ENCODE measurements around the gene DDRGK1.

The DDRGK1 gene

DNA sequence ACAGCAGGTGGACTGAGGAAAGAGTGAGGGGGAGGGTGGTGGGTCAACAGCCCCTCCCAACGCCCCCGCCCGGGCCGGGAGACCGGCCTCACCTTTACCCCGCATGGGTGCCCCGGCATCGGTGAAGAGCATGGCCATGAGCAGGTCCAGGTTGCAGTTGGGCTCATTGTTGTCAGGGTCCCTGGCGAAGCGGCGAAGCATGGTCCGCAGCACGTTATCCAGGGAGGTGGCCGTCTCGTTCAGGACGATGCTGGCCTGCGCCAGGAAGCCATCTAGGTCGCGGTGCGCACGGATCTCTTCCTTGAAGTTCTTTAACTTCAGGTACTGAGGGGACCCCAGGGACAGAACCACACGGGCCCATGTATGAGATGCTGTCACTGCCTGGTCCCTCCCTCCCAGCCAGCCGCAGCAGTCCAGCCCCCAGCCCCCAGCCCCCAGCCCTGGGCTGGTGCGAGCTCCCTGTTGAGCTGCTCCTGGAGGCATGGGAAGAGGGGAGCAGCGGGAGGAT is 29.6 kb upstream of the DDRGK1 start:
- no peak overlapping the region for H3K27ac ChIP-seq (ENCODE audit: low read length)
- H3K9ac ChIP-seq (ENCODE audit: low read length in 2 of 2): no peak overlapping the region
- H3K4me1 ChIP-seq (ENCODE audit: control insufficient read depth, insufficient read depth, low read length): peaks cover 14% of the 10 kb centered on the region
- H3K27me3 ChIP-seq (ENCODE audit: control insufficient read depth in 1 of 2, insufficient read depth in 2 of 2, low read length in 2 of 2): peaks cover 22 to 35% of the 10 kb centered on the region in 2 donors
- no peak overlapping the region for H3K4me3 ChIP-seq (ENCODE audit: low read length in 2 of 2)
- H3K36me3 ChIP-seq (ENCODE audit: control insufficient read depth in 2 of 2, insufficient read depth in 2 of 2, low read length in 2 of 2): no peaks in the 10 kb centered on the region
- no peaks in the 10 kb centered on the region for H3K9me3 ChIP-seq (ENCODE audit: control insufficient read depth in 2 of 2, low read length in 2 of 2)

GRCh38 chr20:3233131-3233990 is 28.9 kb upstream of the DDRGK1 start:
- no peaks in the 10 kb centered on the region for H3K36me3 ChIP-seq (ENCODE audit: control insufficient read depth in 2 of 2, insufficient read depth in 2 of 2, low read length in 2 of 2)
- no peaks in the 10 kb centered on the region for H3K9me3 ChIP-seq (ENCODE audit: control insufficient read depth in 2 of 2, low read length in 2 of 2)
- H3K27me3 ChIP-seq (ENCODE audit: control insufficient read depth in 1 of 2, insufficient read depth in 2 of 2, low read length in 2 of 2): peaks cover 22 to 29% of the 10 kb centered on the region in 2 donors
- no peak overlapping the region for H3K9ac ChIP-seq (ENCODE audit: low read length in 2 of 2)
- H3K4me1 ChIP-seq (ENCODE audit: control insufficient read depth, insufficient read depth, low read length): peaks cover 8% of the 10 kb centered on the region
- no peak overlapping the region for H3K4me3 ChIP-seq (ENCODE audit: low read length in 2 of 2)
- no peak overlapping the region for H3K27ac ChIP-seq (ENCODE audit: low read length)

GRCh38 chr20:3231889-3232588 is 27.6 kb upstream of the DDRGK1 start:
- H3K36me3 ChIP-seq (ENCODE audit: control insufficient read depth in 2 of 2, insufficient read depth in 2 of 2, low read length in 2 of 2): peaks cover 0 to 2% of the 10 kb centered on the region in 2 donors
- no peak overlapping the region for H3K4me3 ChIP-seq (ENCODE audit: low read length in 2 of 2)

DNA sequence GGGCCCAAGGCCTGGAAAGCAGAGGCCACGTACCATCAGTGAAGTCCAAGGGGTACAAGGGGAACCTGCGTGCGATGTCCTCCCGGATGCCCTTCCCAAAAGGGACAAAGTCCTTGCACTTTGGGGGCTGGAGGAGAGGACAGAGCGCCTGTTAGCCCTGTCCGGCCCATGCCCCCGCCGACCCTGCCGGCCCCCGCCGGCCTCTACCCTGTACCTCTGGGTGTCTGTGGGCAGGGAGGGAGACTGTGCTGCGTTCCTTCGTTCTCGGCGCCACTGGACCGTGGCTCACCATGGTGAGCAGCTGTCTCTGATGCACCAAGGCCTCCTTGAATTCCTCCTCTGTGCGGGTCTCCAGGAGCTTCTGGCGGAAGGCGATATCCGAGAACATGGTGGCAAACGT is 26.6 kb upstream of the DDRGK1 start:
- Histone ChIP-seq H3K4me1 (ENCODE audit: control insufficient read depth, insufficient read depth, low read length) (no peaks in the 10 kb centered on the region), H3K27me3 (ENCODE audit: control insufficient read depth in 1 of 2, insufficient read depth in 2 of 2, low read length in 2 of 2) (peaks cover 6 to 9% of the 10 kb centered on the region in 2 donors), H3K9me3 (ENCODE audit: control insufficient read depth in 2 of 2, low read length in 2 of 2) (no peaks in the 10 kb centered on the region), H3K9ac (ENCODE audit: low read length in 2 of 2) (no peak overlapping the region), H3K27ac (ENCODE audit: low read length) (no peak overlapping the region), H3K4me3 (ENCODE audit: low read length in 2 of 2) (no peak overlapping the region), H3K36me3 (ENCODE audit: control insufficient read depth in 2 of 2, insufficient read depth in 2 of 2, low read length in 2 of 2) (peaks cover 0 to 2% of the 10 kb centered on the region in 2 donors)

More at GRCh38 chr20:3231889-3232588, 27.6 kb upstream of the DDRGK1 start:
- no peak overlapping the region for H3K9ac ChIP-seq (ENCODE audit: low read length in 2 of 2)
- no peaks in the 10 kb centered on the region for H3K9me3 ChIP-seq (ENCODE audit: control insufficient read depth in 2 of 2, low read length in 2 of 2)
- peaks cover 11 to 16% of the 10 kb centered on the region in 2 donors for H3K27me3 ChIP-seq (ENCODE audit: control insufficient read depth in 1 of 2, insufficient read depth in 2 of 2, low read length in 2 of 2)
- no peaks in the 10 kb centered on the region for H3K4me1 ChIP-seq (ENCODE audit: control insufficient read depth, insufficient read depth, low read length)
- no peak overlapping the region for H3K27ac ChIP-seq (ENCODE audit: low read length)

DNA sequence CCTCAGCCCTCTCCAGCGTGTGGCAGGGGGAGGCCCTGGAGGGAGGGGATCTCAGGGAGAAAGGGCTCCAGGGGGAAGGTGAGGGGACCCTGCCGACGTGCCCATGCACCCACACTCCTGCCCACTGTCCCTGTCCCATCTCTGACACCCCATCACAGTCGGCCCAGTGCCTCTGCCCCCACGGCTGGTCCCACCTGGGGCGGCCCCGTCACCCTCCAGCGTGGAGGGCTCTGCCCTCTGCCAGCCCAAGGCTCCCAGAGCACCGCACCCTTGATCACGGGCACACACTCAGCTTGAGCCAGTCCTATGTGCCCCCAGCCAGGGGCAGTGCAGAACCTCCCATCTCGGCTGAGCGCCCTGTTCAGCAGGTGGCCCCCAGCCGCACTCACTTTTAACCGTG is 25.3 kb upstream of the DDRGK1 start:
- Histone ChIP-seq H3K36me3 (ENCODE audit: control insufficient read depth in 2 of 2, insufficient read depth in 2 of 2, low read length in 2 of 2) (peaks cover 0 to 2% of the 10 kb centered on the region in 2 donors), H3K27me3 (ENCODE audit: control insufficient read depth in 1 of 2, insufficient read depth in 2 of 2, low read length in 2 of 2) (peaks cover 0 to 2% of the 10 kb centered on the region in 2 donors), H3K27ac (ENCODE audit: low read length) (no peak overlapping the region), H3K4me1 (ENCODE audit: control insufficient read depth, insufficient read depth, low read length) (no peaks in the 10 kb centered on the region), H3K4me3 (ENCODE audit: low read length in 2 of 2) (no peak overlapping the region), H3K9ac (ENCODE audit: low read length in 2 of 2) (no peak overlapping the region), H3K9me3 (ENCODE audit: control insufficient read depth in 2 of 2, low read length in 2 of 2) (no peaks in the 10 kb centered on the region)

DNA sequence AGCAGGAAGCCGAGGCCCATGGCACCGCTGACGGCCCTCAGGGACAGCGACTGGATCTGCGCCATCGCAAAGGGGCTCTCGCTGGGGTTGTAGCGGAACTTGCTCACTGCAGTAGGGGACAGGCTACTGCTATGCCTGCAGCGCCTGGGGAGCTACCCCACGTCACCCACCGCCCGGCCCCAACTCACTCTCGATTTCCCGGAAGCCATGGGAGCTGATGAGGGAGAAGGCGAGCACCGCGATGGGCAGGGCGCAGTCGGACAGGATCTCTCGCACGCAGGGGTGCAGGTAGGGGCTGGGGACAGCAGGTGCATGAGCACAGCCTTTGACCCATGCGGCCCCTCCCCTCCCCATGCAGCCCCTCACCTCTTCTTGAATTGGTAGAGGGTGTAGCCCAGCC is 24.7 kb upstream of the DDRGK1 start:
- Histone ChIP-seq H3K27ac (ENCODE audit: low read length) (no peak overlapping the region), H3K9ac (ENCODE audit: low read length in 2 of 2) (no peak overlapping the region), H3K36me3 (ENCODE audit: control insufficient read depth in 2 of 2, insufficient read depth in 2 of 2, low read length in 2 of 2) (peaks cover 0 to 2% of the 10 kb centered on the region in 2 donors), H3K4me3 (ENCODE audit: low read length in 2 of 2) (no peak overlapping the region), H3K4me1 (ENCODE audit: control insufficient read depth, insufficient read depth, low read length) (no peaks in the 10 kb centered on the region), H3K9me3 (ENCODE audit: control insufficient read depth in 2 of 2, low read length in 2 of 2) (no peaks in the 10 kb centered on the region), H3K27me3 (ENCODE audit: control insufficient read depth in 1 of 2, insufficient read depth in 2 of 2, low read length in 2 of 2) (peaks cover 0 to 2% of the 10 kb centered on the region in 2 donors)

DNA sequence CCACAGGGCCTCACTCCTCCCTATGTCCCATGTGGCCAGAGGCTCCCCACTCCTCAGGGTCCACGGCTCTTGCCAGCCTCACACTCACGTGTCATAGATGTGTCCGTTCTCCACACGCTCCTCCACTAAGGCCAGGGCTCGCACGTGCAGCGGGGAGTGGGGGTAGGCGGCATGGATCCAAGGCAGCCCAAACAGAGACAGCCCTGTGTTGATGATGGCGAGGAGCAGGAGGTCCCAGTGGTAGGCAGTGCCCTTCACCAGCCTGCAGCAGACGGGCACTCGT is 24.2 kb upstream of the DDRGK1 start:
- no peak overlapping the region for H3K4me3 ChIP-seq (ENCODE audit: low read length in 2 of 2)
- no peaks in the 10 kb centered on the region for H3K4me1 ChIP-seq (ENCODE audit: control insufficient read depth, insufficient read depth, low read length)
- H3K27me3 ChIP-seq (ENCODE audit: control insufficient read depth in 1 of 2, insufficient read depth in 2 of 2, low read length in 2 of 2): peaks cover 0 to 2% of the 10 kb centered on the region in 2 donors
- H3K27ac ChIP-seq (ENCODE audit: low read length): no peak overlapping the region
- peaks cover 3 to 5% of the 10 kb centered on the region in 2 donors for H3K36me3 ChIP-seq (ENCODE audit: control insufficient read depth in 2 of 2, insufficient read depth in 2 of 2, low read length in 2 of 2)
- no peaks in the 10 kb centered on the region for H3K9me3 ChIP-seq (ENCODE audit: control insufficient read depth in 2 of 2, low read length in 2 of 2)
- no peak overlapping the region for H3K9ac ChIP-seq (ENCODE audit: low read length in 2 of 2)

GRCh38 chr20:3227936-3228749 is 23.7 kb upstream of the DDRGK1 start:
- Histone ChIP-seq H3K27ac (ENCODE audit: low read length) (no peak overlapping the region), H3K36me3 (ENCODE audit: control insufficient read depth in 2 of 2, insufficient read depth in 2 of 2, low read length in 2 of 2) (peaks cover 5 to 7% of the 10 kb centered on the region in 2 donors), H3K4me1 (ENCODE audit: control insufficient read depth, insufficient read depth, low read length) (no peaks in the 10 kb centered on the region), H3K9me3 (ENCODE audit: control insufficient read depth in 2 of 2, low read length in 2 of 2) (no peaks in the 10 kb centered on the region), H3K27me3 (ENCODE audit: control insufficient read depth in 1 of 2, insufficient read depth in 2 of 2, low read length in 2 of 2) (peaks cover 0 to 2% of the 10 kb centered on the region in 2 donors), H3K4me3 (ENCODE audit: low read length in 2 of 2) (no peak overlapping the region), H3K9ac (ENCODE audit: low read length in 2 of 2) (no peak overlapping the region)

- Histone ChIP-seq H3K4me3 (ENCODE audit: low read length in 2 of 2) (no peak overlapping the region), H3K9me3 (ENCODE audit: control insufficient read depth in 2 of 2, low read length in 2 of 2) (no peaks in the 10 kb centered on the region), H3K27ac (ENCODE audit: low read length) (no peak overlapping the region), H3K27me3 (ENCODE audit: control insufficient read depth in 1 of 2, insufficient read depth in 2 of 2, low read length in 2 of 2) (no peaks in the 10 kb centered on the region), H3K4me1 (ENCODE audit: control insufficient read depth, insufficient read depth, low read length) (no peaks in the 10 kb centered on the region), H3K9ac (ENCODE audit: low read length in 2 of 2) (no peak overlapping the region), H3K36me3 (ENCODE audit: control insufficient read depth in 2 of 2, insufficient read depth in 2 of 2, low read length in 2 of 2) (peaks cover 9% of the 10 kb centered on the region in 2 donors)
Measured at GRCh38 chr20:3227506-3227905, 23.0 kb upstream of the DDRGK1 start.

GRCh38 chr20:3226864-3227263 is 22.4 kb upstream of the DDRGK1 start:
- H3K27ac ChIP-seq (ENCODE audit: low read length): no peak overlapping the region

More at GRCh38 chr20:3226864-3227263, 22.4 kb upstream of the DDRGK1 start:
- Histone ChIP-seq H3K4me3 (ENCODE audit: low read length in 2 of 2) (no peak overlapping the region), H3K9ac (ENCODE audit: low read length in 2 of 2) (no peak overlapping the region), H3K4me1 (ENCODE audit: control insufficient read depth, insufficient read depth, low read length) (no peaks in the 10 kb centered on the region), H3K9me3 (ENCODE audit: control insufficient read depth in 2 of 2, low read length in 2 of 2) (no peaks in the 10 kb centered on the region), H3K27me3 (ENCODE audit: control insufficient read depth in 1 of 2, insufficient read depth in 2 of 2, low read length in 2 of 2) (no peaks in the 10 kb centered on the region), H3K36me3 (ENCODE audit: control insufficient read depth in 2 of 2, insufficient read depth in 2 of 2, low read length in 2 of 2) (peaks cover 9 to 10% of the 10 kb centered on the region in 2 donors)
